ENCODE data around the gene WRAP73.

The WRAP73 gene

DNA sequence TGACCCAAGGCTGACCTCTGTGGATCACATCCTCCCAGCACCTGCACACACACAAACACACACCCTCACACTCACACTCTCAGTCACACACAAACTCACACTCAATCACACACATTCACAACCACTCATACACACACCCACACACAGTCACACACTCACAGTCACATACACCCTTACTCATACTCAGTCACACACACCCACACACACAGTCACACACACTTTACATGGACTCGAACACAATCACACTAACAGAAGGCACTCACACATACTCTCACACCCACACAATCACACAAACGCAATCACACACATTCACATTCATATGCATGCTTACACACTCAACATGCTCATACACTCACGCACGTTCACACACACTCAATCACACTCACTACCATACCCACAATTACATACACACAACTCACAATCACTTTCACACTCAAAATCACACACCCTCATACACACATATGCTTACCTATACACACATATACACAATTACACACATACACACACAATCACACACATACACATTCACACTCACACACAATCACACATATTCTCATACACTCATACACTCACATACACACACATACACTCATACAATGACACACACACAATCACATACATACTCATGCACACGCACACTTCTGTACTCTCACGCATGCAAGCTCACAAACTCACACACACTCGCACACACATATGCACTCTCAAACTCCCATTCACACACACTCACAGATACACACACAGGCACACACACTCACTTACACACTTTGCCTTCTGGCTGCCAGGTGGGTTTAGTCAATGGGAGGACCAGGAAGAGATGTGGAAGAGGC is 44.7 kb downstream of the WRAP73 start:
- TF ChIP-seq, protein P1, sequence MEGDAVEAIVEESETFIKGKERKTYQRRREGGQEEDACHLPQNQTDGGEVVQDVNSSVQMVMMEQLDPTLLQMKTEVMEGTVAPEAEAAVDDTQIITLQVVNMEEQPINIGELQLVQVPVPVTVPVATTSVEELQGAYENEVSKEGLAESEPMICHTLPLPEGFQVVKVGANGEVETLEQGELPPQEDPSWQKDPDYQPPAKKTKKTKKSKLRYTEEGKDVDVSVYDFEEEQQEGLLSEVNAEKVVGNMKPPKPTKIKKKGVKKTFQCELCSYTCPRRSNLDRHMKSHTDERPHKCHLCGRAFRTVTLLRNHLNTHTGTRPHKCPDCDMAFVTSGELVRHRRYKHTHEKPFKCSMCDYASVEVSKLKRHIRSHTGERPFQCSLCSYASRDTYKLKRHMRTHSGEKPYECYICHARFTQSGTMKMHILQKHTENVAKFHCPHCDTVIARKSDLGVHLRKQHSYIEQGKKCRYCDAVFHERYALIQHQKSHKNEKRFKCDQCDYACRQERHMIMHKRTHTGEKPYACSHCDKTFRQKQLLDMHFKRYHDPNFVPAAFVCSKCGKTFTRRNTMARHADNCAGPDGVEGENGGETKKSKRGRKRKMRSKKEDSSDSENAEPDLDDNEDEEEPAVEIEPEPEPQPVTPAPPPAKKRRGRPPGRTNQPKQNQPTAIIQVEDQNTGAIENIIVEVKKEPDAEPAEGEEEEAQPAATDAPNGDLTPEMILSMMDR (IDR thresholded peaks at IDR 0.05; ENCODE audit: control insufficient read depth, extremely low read depth, insufficient read depth) = no peak
- no peak overlapping the region for H3K4me3 ChIP-seq (ENCODE audit: low read depth, low read length)

GRCh38 chr1:3604468-3604974 is 45.4 kb downstream of the WRAP73 start:
- DNase-seq (ENCODE audit: low read depth) = no peak
- TF ChIP-seq, protein P1 (IDR thresholded peaks at IDR 0.05; ENCODE audit: control insufficient read depth, extremely low read depth, insufficient read depth) = no peak
- no peak overlapping the region for H3K4me3 ChIP-seq (ENCODE audit: low read depth, low read length)

More for the DNA sequence above, 44.7 kb downstream of the WRAP73 start:
- no peak for DNase-seq (ENCODE audit: low read depth)

DNA sequence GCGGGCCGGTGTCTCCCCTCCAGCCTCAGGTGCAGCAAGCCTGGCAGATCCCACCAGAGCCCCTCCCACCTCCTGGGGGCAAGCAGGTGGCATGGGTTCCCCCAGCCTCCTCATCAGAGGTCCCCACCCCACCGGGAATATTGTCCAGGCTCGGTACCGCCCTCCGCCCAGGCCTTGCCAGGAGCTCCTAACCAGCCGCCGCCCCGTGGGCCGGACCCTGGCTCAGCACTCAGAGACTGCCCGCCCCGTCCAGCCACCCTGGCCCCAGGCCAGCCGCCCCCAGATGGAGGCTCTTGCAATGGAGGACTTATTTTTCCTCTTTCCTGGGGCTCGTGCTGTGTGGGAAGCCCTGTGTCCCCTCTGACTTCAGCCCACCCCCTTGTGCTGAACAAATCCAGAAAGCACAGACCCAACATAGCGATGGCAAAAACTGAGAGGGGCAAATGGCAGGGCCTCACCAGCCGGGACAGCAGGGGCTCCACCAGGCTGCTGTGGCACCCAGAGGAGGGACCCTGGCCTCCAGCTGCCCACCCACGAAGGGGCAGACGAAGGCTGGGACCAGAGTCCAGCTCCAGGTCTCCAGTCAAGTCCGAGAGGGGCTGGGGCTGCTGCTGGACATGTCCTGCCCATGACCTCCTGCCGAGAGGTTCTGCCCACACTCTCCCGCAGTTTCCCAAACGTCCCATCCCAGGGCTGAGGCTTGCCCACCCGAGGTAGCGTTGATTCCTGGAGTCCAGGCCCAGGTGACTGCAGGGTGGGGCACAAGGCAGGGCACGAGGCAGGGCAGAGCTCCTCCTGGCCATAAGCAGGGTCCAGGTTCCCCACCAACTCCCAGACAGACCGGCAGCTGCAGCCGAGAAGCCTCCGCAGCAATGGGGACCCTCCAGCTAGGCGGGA is 46.1 kb downstream of the WRAP73 start:
- no peak overlapping the region for H3K4me3 ChIP-seq (ENCODE audit: low read depth, low read length)
- TF ChIP-seq, protein P1 (IDR thresholded peaks at IDR 0.05; ENCODE audit: control insufficient read depth, extremely low read depth, insufficient read depth) = no peak
- no peak for DNase-seq (ENCODE audit: low read depth)

- no peak overlapping the region for H3K4me3 ChIP-seq (ENCODE audit: low read depth, low read length)
- TF ChIP-seq, protein P1 (IDR thresholded peaks at IDR 0.05; ENCODE audit: control insufficient read depth, extremely low read depth, insufficient read depth) = no peak
- DNase-seq (ENCODE audit: low read depth) = no peak
These were observed 46.7 kb downstream of the WRAP73 start for GRCh38 chr1:3603156-3603555.

DNA sequence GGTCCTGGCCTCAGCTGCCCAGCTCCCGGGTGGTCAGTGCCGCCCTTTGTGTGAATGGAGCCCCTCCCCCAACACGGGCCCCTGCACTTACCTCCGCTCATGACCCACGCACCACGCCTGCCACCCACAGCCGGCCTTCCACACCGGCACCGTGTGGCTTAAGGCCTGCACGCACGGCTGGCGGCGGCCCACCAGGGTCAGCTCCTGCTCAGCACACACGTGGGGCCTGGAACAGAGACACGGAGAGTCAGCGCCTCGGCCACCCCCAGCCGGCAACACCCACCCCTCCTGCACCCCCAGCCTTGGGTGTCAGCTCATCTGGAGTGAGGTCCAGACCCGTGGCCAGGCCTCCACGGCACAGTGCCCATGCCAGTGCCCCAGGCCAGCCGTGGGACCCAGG is 47.5 kb downstream of the WRAP73 start:
- TF ChIP-seq, protein P1 (IDR thresholded peaks at IDR 0.05; ENCODE audit: control insufficient read depth, extremely low read depth, insufficient read depth) = no peak
- DNase-seq (ENCODE audit: low read depth) = no peak
- no peak overlapping the region for H3K4me3 ChIP-seq (ENCODE audit: low read depth, low read length)

DNA sequence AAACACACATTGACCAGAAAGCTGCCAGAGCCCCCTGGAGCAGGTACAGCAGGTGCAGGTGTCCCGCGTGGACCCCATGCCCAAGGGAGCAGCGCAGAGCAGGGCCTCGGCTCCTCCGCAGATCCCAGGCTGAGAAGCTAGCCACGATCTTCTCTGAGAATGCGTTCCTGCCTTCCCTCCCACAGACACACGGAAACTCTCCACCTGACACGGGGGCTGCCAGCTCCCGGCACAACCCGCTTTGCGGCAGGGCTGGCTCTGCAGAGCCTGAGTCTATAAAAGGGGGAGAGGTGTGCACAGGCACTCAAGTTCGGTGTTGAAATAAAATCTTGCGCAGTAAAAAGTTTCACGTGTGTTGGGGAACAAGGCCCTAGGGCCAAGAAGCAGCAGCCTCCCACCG is 48.2 kb downstream of the WRAP73 start:
- DNase-seq (ENCODE audit: low read depth) = no peak
- no peak overlapping the region for H3K4me3 ChIP-seq (ENCODE audit: low read depth, low read length)
- TF ChIP-seq, protein P1 (IDR thresholded peaks at IDR 0.05; ENCODE audit: control insufficient read depth, extremely low read depth, insufficient read depth) = no peak

Measured in LNCaP clone FGC (cell line).